ENCODE measurements around the gene SOHLH1.

GRCh38 chr9:135671591-135672041 lies 27.7 kb downstream of the SOHLH1 start:
- TF ChIP-seq, protein P1, sequence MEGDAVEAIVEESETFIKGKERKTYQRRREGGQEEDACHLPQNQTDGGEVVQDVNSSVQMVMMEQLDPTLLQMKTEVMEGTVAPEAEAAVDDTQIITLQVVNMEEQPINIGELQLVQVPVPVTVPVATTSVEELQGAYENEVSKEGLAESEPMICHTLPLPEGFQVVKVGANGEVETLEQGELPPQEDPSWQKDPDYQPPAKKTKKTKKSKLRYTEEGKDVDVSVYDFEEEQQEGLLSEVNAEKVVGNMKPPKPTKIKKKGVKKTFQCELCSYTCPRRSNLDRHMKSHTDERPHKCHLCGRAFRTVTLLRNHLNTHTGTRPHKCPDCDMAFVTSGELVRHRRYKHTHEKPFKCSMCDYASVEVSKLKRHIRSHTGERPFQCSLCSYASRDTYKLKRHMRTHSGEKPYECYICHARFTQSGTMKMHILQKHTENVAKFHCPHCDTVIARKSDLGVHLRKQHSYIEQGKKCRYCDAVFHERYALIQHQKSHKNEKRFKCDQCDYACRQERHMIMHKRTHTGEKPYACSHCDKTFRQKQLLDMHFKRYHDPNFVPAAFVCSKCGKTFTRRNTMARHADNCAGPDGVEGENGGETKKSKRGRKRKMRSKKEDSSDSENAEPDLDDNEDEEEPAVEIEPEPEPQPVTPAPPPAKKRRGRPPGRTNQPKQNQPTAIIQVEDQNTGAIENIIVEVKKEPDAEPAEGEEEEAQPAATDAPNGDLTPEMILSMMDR (IDR thresholded peaks at IDR 0.05; ENCODE audit: low read depth, low read length, poor library complexity, severe bottlenecking) = peak; percentile 19
- no peak for TF ChIP-seq EZH2phosphoT487 (IDR thresholded peaks at IDR 0.05; ENCODE audit: borderline replicate concordance, low read length)

Measured in DOHH2 (cell line).